Tibial nerve (tissue), 3 donors: ENCODE data around the gene TNIK.

Source experiments
- POLR2A ChIP-seq, 2 donors: fragments of 450-650 bp; IDR thresholded peaks; one replicate each; pipeline ENCODE4 v1.6.1; 2017; ENCODE audit warnings: antibody characterized with exemption in 2 of 2, mild to moderate bottlenecking in 2 of 2, moderate library complexity in 2 of 2
- TF ChIP-seq, protein P1 (sequence below), 5 experiments: fragments of 200-600 bp in 3 of 5; fragments of 450-650 bp in 2 of 5; sonication (generic) in 3 of 5; IDR thresholded peaks; one replicate each; pipeline ENCODE4 v1.5.1; 2016 to 2019; ENCODE audit warnings: antibody characterized with exemption in 5 of 5, mild to moderate bottlenecking in 3 of 5, moderate library complexity in 2 of 5

DNA sequence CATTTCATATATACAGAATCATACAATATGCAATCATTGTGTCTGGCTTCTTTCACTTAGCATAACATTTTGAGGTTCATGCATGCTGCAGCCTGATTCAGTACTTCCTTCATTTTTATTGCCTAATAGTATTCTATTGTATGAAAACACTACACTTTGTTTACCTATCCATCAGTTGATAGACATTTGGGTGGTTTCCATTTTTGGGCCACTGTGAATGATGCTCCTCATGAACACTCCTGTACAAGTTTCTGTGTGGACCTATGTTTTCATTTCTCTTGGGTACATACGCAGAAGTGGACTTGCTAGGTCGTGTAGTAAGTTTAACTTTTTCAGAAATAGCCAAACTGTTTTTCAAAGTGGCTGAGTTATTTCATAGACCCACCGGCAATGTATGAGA lies 18.8 kb downstream of the TNIK start:
- no peak for TF ChIP-seq POLR2A (IDR thresholded peaks at IDR 0.05)
- TF ChIP-seq, protein P1, sequence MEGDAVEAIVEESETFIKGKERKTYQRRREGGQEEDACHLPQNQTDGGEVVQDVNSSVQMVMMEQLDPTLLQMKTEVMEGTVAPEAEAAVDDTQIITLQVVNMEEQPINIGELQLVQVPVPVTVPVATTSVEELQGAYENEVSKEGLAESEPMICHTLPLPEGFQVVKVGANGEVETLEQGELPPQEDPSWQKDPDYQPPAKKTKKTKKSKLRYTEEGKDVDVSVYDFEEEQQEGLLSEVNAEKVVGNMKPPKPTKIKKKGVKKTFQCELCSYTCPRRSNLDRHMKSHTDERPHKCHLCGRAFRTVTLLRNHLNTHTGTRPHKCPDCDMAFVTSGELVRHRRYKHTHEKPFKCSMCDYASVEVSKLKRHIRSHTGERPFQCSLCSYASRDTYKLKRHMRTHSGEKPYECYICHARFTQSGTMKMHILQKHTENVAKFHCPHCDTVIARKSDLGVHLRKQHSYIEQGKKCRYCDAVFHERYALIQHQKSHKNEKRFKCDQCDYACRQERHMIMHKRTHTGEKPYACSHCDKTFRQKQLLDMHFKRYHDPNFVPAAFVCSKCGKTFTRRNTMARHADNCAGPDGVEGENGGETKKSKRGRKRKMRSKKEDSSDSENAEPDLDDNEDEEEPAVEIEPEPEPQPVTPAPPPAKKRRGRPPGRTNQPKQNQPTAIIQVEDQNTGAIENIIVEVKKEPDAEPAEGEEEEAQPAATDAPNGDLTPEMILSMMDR (IDR thresholded peaks at IDR 0.05): no peak
